H9 (cell line): Measurements from ENCODE around the gene DPH5. TPM values are rescaled to one million over a fixed set of nuclear protein-coding genes. Genes with fewer than 3 reads are reported as not detected.

Source experiments
- DNase-seq: peaks from one replicate; pipeline ENCODE4 v3.0.0-alpha.2; 2017
- H2AFZ ChIP-seq: one replicate; pipeline ENCODE4 v1.6.1; 2013; ENCODE audit warnings: mild to moderate bottlenecking, low read length, control low read depth, moderate library complexity
- H2AK5ac ChIP-seq: 2 replicates; pipeline ENCODE4 v1.6.1; 2013; ENCODE audit warnings: low read length, control low read depth, mixed read lengths; ENCODE audit not compliant: insufficient read length
- H2BK120ac ChIP-seq: one replicate; pipeline ENCODE4 v1.6.1; 2013; ENCODE audit warnings: low read depth, mild to moderate bottlenecking, low read length, control low read depth, inconsistent platforms; ENCODE audit not compliant: poor library complexity, severe bottlenecking
- H2BK12ac ChIP-seq: 2 replicates; pipeline ENCODE4 v1.6.1; 2013; ENCODE audit warnings: low read length, control low read depth, mixed read lengths, low read depth; ENCODE audit not compliant: insufficient read length
- H2BK15ac ChIP-seq: 2 replicates; pipeline ENCODE4 v1.6.1; 2013; ENCODE audit warnings: low read depth, low read length, control low read depth
- H2BK20ac ChIP-seq: one replicate; pipeline ENCODE4 v1.6.1; 2013; ENCODE audit warnings: low read depth, mild to moderate bottlenecking, low read length, control low read depth, inconsistent platforms; ENCODE audit not compliant: poor library complexity, severe bottlenecking
- H2BK5ac ChIP-seq: 2 replicates; pipeline ENCODE4 v1.6.1; 2013; ENCODE audit warnings: low read length, control low read depth, mixed read lengths; ENCODE audit not compliant: insufficient read length
- H3K14ac ChIP-seq: 2 replicates; pipeline ENCODE4 v1.6.1; 2013; ENCODE audit warnings: low read length, control low read depth; ENCODE audit not compliant: insufficient read depth
- H3K18ac ChIP-seq: 2 replicates; pipeline ENCODE4 v1.6.1; 2013; ENCODE audit warnings: low read depth, mild to moderate bottlenecking, mixed read lengths, low read length, control low read depth; ENCODE audit not compliant: insufficient read length
- H3K23ac ChIP-seq: 2 replicates; pipeline ENCODE4 v1.6.1; 2013; ENCODE audit warnings: low read length, control low read depth, mixed read lengths, low read depth; ENCODE audit not compliant: insufficient read length
- H3K23me2 ChIP-seq: 2 replicates; pipeline ENCODE4 v1.6.1; 2013; ENCODE audit warnings: low read depth, mild to moderate bottlenecking, mixed read lengths, low read length, control low read depth; ENCODE audit not compliant: insufficient read length, poor library complexity, severe bottlenecking
- H3K27ac ChIP-seq: 2 replicates; pipeline ENCODE4 v1.5.1; 2013; ENCODE audit warnings: low read length, control low read depth, mixed read lengths, low read depth; ENCODE audit not compliant: insufficient read length
- H3K27me3 ChIP-seq: 2 replicates; pipeline ENCODE4 v1.6.1; 2013; ENCODE audit warnings: low read length, control low read depth, inconsistent platforms; ENCODE audit not compliant: insufficient read depth
- H3K4ac ChIP-seq: 2 replicates; pipeline ENCODE4 v1.6.1; 2013; ENCODE audit warnings: low read depth, mild to moderate bottlenecking, control low read depth, inconsistent platforms, low read length, moderate library complexity
- H3K4me1 ChIP-seq: 2 replicates; pipeline ENCODE4 v1.6.1; 2013; ENCODE audit warnings: low read length, control low read depth, inconsistent platforms; ENCODE audit not compliant: insufficient read depth
- H3K4me2 ChIP-seq: 2 replicates; pipeline ENCODE4 v1.6.1; 2013; ENCODE audit warnings: low read length, control low read depth, mixed read lengths; ENCODE audit not compliant: insufficient read length, insufficient read depth
- H3K56ac ChIP-seq: 2 replicates; pipeline ENCODE4 v1.6.1; 2013; ENCODE audit warnings: low read depth, mild to moderate bottlenecking, mixed read lengths, low read length, control low read depth; ENCODE audit not compliant: insufficient read length
- H3K79me1 ChIP-seq: 2 replicates; pipeline ENCODE4 v1.6.1; 2013; ENCODE audit warnings: low read depth, mild to moderate bottlenecking, moderate library complexity, low read length, control low read depth, inconsistent platforms; ENCODE audit not compliant: insufficient read depth, poor library complexity, severe bottlenecking
- H3K79me2 ChIP-seq: 2 replicates; pipeline ENCODE4 v1.6.1; 2013; ENCODE audit warnings: low read length, control low read depth, inconsistent platforms; ENCODE audit not compliant: insufficient read depth
- H3K9ac ChIP-seq: 2 replicates; pipeline ENCODE4 v1.6.1; 2013; ENCODE audit warnings: low read length, control low read depth, mixed read lengths; ENCODE audit not compliant: insufficient read length; ENCODE audit errors: extremely low read depth
- H3K9me3 ChIP-seq: one replicate; pipeline ENCODE4 v1.6.1; 2013; ENCODE audit warnings: low read depth, low read length, inconsistent platforms; ENCODE audit not compliant: control insufficient read depth
- H3T11ph ChIP-seq: one replicate; pipeline ENCODE4 v1.6.1; 2013; ENCODE audit warnings: mild to moderate bottlenecking, low read length, control low read depth, inconsistent platforms
- H4K20me1 ChIP-seq: one replicate; pipeline ENCODE4 v1.6.1; 2013; ENCODE audit not compliant: control insufficient read depth, insufficient read length, insufficient read depth
- H4K5ac ChIP-seq: 2 replicates; pipeline ENCODE4 v1.6.1; 2013; ENCODE audit warnings: low read depth, mild to moderate bottlenecking, mixed read lengths, low read length, control low read depth; ENCODE audit not compliant: insufficient read length
- H4K8ac ChIP-seq: replicated peaks from 2 replicates; pipeline ENCODE4 v1.6.1; 2013; ENCODE audit warnings: low read length, control low read depth, mixed read lengths, low read depth; ENCODE audit not compliant: insufficient read length
- H4K91ac ChIP-seq: 2 replicates; pipeline ENCODE4 v1.6.1; 2013; ENCODE audit warnings: low read depth, mild to moderate bottlenecking, moderate library complexity, mixed read lengths, low read length, control low read depth; ENCODE audit not compliant: insufficient read length
- H3K27ac Mint-ChIP-seq, 3 experiments: 2 replicates in 2 of 3; 3 replicates in 1 of 3; pipeline ENCODE4 v1.8.0; 2020 to 2021; ENCODE audit warnings: mixed read lengths in 3 of 3, mild to moderate bottlenecking in 1 of 3, moderate library complexity in 1 of 3
- H3K27me3 Mint-ChIP-seq: 2 replicates; pipeline ENCODE4 v1.8.0; 2021; ENCODE audit warnings: low read depth, mild to moderate bottlenecking, moderate library complexity, mixed read lengths
- H3K36me3 Mint-ChIP-seq, 3 experiments: 2 replicates in 2 of 3; 3 replicates in 1 of 3; pipeline ENCODE4 v1.8.0; 2020 to 2021; ENCODE audit warnings: low read depth in 3 of 3, mixed read lengths in 3 of 3; ENCODE audit not compliant: insufficient read depth in 1 of 3
- H3K4me1 Mint-ChIP-seq, 2 experiments: 2 replicates each; pipeline ENCODE4 v1.8.0; 2020; ENCODE audit warnings: mixed read lengths in 2 of 2
- H3K4me3 Mint-ChIP-seq, 2 experiments: 2 replicates in 1 of 2; 3 replicates in 1 of 2; pipeline ENCODE4 v1.8.0; 2020 to 2021; ENCODE audit warnings: mild to moderate bottlenecking in 2 of 2, mixed read lengths in 2 of 2, moderate library complexity in 1 of 2
- H3K9me3 Mint-ChIP-seq, 2 experiments: 2 replicates in 1 of 2; 3 replicates in 1 of 2; pipeline ENCODE4 v1.8.0; 2020; ENCODE audit warnings: mild to moderate bottlenecking in 2 of 2, mixed read lengths in 2 of 2, moderate library complexity in 1 of 2
- WGBS: extraction: QIAGEN DNeasy Blood & Tissue Kit; methylation state at CpG from one replicate; pipeline ENCODE4 v1.1.7; 2013; ENCODE audit warnings: missing lambda C conversion rate, low lambda C conversion rate, mixed read lengths; ENCODE audit not compliant: insufficient read length; ENCODE audit errors: extremely low coverage; 5-methylcytosine and 5-hydroxymethylcytosine counted together
- total RNA-seq: library from RNA; stranded (reverse); gene quantifications from 2 replicates; pipeline ENCODE4 v1.2.1, GENCODE V29; 2021
- TF ChIP-seq, protein P1 (sequence below): fragments of 200-600 bp; sonication (generic); conservative IDR thresholded peaks from 3 replicates; pipeline ENCODE4 v1.8.0; 2021; ENCODE audit warnings: antibody characterized with exemption, mild to moderate bottlenecking

The DPH5 gene
- total RNA-seq, 1 experiment from 2014 or later: 49.4 TPM

DNA sequence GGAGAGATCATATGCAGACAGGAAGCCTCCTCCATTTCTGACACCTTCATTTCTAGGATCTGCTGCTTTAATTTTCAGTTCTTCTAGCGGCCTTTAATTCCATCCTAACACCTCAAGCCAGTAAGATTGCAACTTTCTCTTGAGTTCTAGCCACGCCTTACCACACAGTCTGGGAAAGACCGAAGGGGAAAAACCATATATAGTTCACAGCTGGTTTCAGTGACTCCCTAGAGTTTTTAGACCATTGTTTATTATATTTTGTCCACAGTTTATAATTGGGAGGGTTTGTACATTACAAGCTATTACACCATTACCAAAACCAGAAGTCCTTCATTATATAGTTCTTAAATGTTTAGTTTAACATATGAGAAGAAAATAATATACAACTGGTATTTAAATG lies 37.5 kb downstream of the DPH5 start:
- no peak overlapping the region for H3K56ac ChIP-seq

More for the DNA sequence above, 37.5 kb downstream of the DPH5 start:
- H3K4me2 ChIP-seq: no peak overlapping the region
- no peak overlapping the region for H2BK15ac ChIP-seq
- TF ChIP-seq, protein P1, sequence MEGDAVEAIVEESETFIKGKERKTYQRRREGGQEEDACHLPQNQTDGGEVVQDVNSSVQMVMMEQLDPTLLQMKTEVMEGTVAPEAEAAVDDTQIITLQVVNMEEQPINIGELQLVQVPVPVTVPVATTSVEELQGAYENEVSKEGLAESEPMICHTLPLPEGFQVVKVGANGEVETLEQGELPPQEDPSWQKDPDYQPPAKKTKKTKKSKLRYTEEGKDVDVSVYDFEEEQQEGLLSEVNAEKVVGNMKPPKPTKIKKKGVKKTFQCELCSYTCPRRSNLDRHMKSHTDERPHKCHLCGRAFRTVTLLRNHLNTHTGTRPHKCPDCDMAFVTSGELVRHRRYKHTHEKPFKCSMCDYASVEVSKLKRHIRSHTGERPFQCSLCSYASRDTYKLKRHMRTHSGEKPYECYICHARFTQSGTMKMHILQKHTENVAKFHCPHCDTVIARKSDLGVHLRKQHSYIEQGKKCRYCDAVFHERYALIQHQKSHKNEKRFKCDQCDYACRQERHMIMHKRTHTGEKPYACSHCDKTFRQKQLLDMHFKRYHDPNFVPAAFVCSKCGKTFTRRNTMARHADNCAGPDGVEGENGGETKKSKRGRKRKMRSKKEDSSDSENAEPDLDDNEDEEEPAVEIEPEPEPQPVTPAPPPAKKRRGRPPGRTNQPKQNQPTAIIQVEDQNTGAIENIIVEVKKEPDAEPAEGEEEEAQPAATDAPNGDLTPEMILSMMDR: no peak
- Mint-ChIP-seq H3K27me3 (no peaks in the 10 kb centered on the region), H3K27ac (0 out of 7 replicates have a peak overlapping the region, but pooled peaks of 1 of the 3 experiments have one; percentile 5), H3K36me3 (peaks cover 9 to 16% (median 13%) of the 10 kb centered on the region in 3 experiments; a peak in 6 of 7 replicates), H3K4me1 (no peaks in the 10 kb centered on the region; a peak in 1 of 4 replicates), H3K4me3 (no peak overlapping the region), H3K9me3 (no peaks in the 10 kb centered on the region)
- no peak overlapping the region for H2BK20ac ChIP-seq
- no peak overlapping the region for H4K91ac ChIP-seq
- H2AFZ ChIP-seq: no peak overlapping the region
- H3K27ac ChIP-seq: no peak overlapping the region
- no peak overlapping the region for H3K14ac ChIP-seq
- no peak overlapping the region for H3K9ac ChIP-seq
- no peaks in the 10 kb centered on the region for H3K79me2 ChIP-seq
- no peak overlapping the region for H3T11ph ChIP-seq
- no CpG with 5 or more reads among the region's 3 CpGs for WGBS
- H3K23ac ChIP-seq: no peak overlapping the region
- H4K5ac ChIP-seq: no peak overlapping the region
- H3K27me3 ChIP-seq: no peaks in the 10 kb centered on the region
- no peak overlapping the region for H2BK120ac ChIP-seq
- H2BK5ac ChIP-seq: no peak overlapping the region
- no peak overlapping the region for H4K8ac ChIP-seq
- H3K23me2 ChIP-seq: no peaks in the 10 kb centered on the region
- no peaks in the 10 kb centered on the region for H3K4me1 ChIP-seq
- no peak overlapping the region for H2AK5ac ChIP-seq
- H3K4ac ChIP-seq: no peak overlapping the region
- H2BK12ac ChIP-seq: no peak overlapping the region
- no peak for DNase-seq
- H4K20me1 ChIP-seq: no peaks in the 10 kb centered on the region
- H3K79me1 ChIP-seq: no peaks in the 10 kb centered on the region
- H3K18ac ChIP-seq: no peak overlapping the region
- no peaks in the 10 kb centered on the region for H3K9me3 ChIP-seq
